NCI-H526 (cell line): ENCODE data around the gene SAMD9L.

Experiments used
- DNase-seq, 2 experiments: peaks; one replicate each; lab custom pipeline; 2025; lab: John Stamatoyannopoulos, UW

The SAMD9L gene

GRCh38 chr7:93148144-93148543, at the start of gene SAMD9L:
Gene SAMD9L, minus strand, starts transcription at chr7:93148385. Its CDS starts 12,414 bp downstream, at chr7:93135971.
- no peak for DNase-seq

GRCh38 chr7:93196336-93196735, 48.2 kb upstream of the SAMD9L start:
- no peak for DNase-seq

- no peak for DNase-seq
Observed at GRCh38 chr7:93194386-93194785, 46.2 kb upstream of the SAMD9L start.

- DNase-seq, result no peak
Observed at GRCh38 chr7:93188870-93189634, 40.9 kb upstream of the SAMD9L start.

- no peak for DNase-seq
Observed at GRCh38 chr7:93185303-93186027, 37.3 kb upstream of the SAMD9L start.

GRCh38 chr7:93179173-93179572, 31.0 kb upstream of the SAMD9L start:
- no peak for DNase-seq

GRCh38 chr7:93178213-93178612, 30.0 kb upstream of the SAMD9L start:
- peak; percentile 58 to 59 for DNase-seq

- DNase-seq, result no peak
Observed at GRCh38 chr7:93176992-93177580, 28.9 kb upstream of the SAMD9L start.

GRCh38 chr7:93175219-93175618, 27.0 kb upstream of the SAMD9L start:
- DNase-seq, result no peak

GRCh38 chr7:93172683-93173082, 24.5 kb upstream of the SAMD9L start:
- no peak for DNase-seq

GRCh38 chr7:93171606-93172226, 23.5 kb upstream of the SAMD9L start:
- DNase-seq, result no peak

GRCh38 chr7:93165447-93165846, 17.3 kb upstream of the SAMD9L start:
- DNase-seq, result no peak

- DNase-seq, result no peak
Observed at GRCh38 chr7:93164766-93165165, 16.6 kb upstream of the SAMD9L start.

GRCh38 chr7:93161181-93161762, 13.1 kb upstream of the SAMD9L start:
- no peak for DNase-seq

GRCh38 chr7:93160410-93160809, 12.2 kb upstream of the SAMD9L start:
- DNase-seq, result no peak

- DNase-seq, result no peak
Observed at GRCh38 chr7:93159490-93159889, 11.3 kb upstream of the SAMD9L start.

GRCh38 chr7:93156884-93157283, 8.7 kb upstream of the SAMD9L start:
- DNase-seq, result no peak

- DNase-seq, result no peak
Observed at GRCh38 chr7:93150200-93150835, 2.1 kb upstream of the SAMD9L start.

- DNase-seq, result no peak
Observed at GRCh38 chr7:93148727-93149126, 542 bp upstream of the SAMD9L start.

- no peak for DNase-seq
Observed at GRCh38 chr7:93147363-93147762, 822 bp downstream of the SAMD9L start.

- peak in 1 of 2 experiments; percentile 38 for DNase-seq
Observed at GRCh38 chr7:93146472-93147141, 1.6 kb downstream of the SAMD9L start.
